ENCODE results near the gene MMP11. TPM values are rescaled to one million over a fixed set of nuclear protein-coding genes. Genes with fewer than 3 reads are reported as not detected.

Gene MMP11
- total RNA-seq, 2 donors from 2014 or later = 2.3 to 4.5 TPM

DNA sequence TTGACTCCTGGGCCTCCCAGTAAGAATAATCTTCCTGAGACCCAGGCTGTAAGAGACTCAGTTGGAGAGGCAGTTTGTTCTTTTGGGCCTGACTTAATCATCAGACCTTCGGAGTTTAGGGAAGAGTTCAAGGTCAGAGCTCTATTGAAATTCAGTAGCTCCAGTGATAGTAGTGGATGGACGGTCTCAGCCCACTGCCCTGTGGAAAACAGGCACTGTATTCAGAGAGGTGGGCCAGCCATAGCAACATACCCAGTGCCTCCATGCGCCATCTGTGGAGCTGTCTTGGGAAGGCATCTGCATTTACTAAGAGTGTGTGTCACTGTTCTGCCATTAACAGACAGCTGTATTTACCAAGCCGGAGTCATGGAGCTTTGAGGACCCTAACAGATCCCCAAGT lies 17.0 kb downstream of the MMP11 start:
- intact Hi-C loops (cut with DNase I) = no loop called here
- Histone ChIP-seq H3K4me1 (peaks cover 7% of the 10 kb centered on the region), H3K9me3 (no peaks in the 10 kb centered on the region), H3K4me3 (no peak overlapping the region), H3K9ac (ENCODE audit: low read depth in 2 of 2, low read length in 2 of 2) (no peak overlapping the region), H3K27me3 (no peaks in the 10 kb centered on the region), H3K36me3 (peaks cover 12% of the 10 kb centered on the region), H3K27ac (no peak overlapping the region)
- TF ChIP-seq, protein P1, sequence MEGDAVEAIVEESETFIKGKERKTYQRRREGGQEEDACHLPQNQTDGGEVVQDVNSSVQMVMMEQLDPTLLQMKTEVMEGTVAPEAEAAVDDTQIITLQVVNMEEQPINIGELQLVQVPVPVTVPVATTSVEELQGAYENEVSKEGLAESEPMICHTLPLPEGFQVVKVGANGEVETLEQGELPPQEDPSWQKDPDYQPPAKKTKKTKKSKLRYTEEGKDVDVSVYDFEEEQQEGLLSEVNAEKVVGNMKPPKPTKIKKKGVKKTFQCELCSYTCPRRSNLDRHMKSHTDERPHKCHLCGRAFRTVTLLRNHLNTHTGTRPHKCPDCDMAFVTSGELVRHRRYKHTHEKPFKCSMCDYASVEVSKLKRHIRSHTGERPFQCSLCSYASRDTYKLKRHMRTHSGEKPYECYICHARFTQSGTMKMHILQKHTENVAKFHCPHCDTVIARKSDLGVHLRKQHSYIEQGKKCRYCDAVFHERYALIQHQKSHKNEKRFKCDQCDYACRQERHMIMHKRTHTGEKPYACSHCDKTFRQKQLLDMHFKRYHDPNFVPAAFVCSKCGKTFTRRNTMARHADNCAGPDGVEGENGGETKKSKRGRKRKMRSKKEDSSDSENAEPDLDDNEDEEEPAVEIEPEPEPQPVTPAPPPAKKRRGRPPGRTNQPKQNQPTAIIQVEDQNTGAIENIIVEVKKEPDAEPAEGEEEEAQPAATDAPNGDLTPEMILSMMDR (IDR thresholded peaks at IDR 0.05) = no peak
- DNase-seq = no peak

DNA sequence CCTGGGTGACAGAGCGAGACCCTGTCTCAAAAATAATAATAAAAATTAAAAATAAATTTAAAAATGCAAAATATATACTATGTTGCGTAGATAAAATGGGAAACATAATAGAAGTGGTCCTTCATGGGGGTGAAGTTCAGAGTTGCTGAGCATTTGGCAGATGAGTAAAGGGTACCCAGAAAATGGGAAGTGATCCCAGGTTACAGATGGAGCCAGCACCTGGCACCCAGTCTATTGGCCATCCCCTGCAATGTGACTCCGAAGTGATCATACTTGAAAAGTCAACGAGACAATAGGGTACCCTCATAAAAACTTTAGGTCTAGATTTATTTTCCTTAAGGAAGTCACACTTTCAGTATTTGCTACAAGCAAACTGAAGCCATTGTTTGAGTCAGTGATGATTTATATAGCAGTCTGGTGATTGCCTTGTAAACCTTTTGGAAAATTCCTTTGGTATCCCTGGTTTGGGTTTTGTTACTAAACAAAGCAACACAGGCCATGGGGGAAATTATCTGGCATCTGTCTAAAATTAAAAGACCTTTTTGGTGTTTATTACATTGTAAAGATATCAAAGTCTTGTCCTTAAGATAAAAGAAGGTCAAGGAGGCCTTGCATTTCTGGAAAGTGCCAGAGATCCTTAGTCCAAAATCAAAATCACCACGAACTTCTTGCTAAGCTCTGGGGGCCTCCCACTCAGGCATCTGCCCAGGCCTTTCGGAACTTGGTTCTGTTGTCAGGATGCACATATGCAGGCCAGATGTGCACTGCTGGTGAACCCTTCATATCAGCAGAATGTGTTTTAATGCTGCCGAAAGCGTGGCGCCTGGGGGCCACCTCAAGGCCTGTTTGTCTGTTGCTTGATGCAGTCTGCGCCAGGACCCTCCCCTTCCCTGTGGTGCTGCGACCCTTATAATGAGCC lies 18.4 kb downstream of the MMP11 start:
- TF ChIP-seq, protein P1 (IDR thresholded peaks at IDR 0.05) = no peak
- intact Hi-C loops (cut with DNase I) = no loop called here
- Histone ChIP-seq H3K9me3 (no peaks in the 10 kb centered on the region), H3K27me3 (no peaks in the 10 kb centered on the region), H3K4me1 (peaks cover 7% of the 10 kb centered on the region), H3K4me3 (no peak overlapping the region), H3K9ac (ENCODE audit: low read depth in 2 of 2, low read length in 2 of 2) (no peak overlapping the region), H3K36me3 (peaks cover 21% of the 10 kb centered on the region), H3K27ac (no peak overlapping the region)
- no peak for DNase-seq

DNA sequence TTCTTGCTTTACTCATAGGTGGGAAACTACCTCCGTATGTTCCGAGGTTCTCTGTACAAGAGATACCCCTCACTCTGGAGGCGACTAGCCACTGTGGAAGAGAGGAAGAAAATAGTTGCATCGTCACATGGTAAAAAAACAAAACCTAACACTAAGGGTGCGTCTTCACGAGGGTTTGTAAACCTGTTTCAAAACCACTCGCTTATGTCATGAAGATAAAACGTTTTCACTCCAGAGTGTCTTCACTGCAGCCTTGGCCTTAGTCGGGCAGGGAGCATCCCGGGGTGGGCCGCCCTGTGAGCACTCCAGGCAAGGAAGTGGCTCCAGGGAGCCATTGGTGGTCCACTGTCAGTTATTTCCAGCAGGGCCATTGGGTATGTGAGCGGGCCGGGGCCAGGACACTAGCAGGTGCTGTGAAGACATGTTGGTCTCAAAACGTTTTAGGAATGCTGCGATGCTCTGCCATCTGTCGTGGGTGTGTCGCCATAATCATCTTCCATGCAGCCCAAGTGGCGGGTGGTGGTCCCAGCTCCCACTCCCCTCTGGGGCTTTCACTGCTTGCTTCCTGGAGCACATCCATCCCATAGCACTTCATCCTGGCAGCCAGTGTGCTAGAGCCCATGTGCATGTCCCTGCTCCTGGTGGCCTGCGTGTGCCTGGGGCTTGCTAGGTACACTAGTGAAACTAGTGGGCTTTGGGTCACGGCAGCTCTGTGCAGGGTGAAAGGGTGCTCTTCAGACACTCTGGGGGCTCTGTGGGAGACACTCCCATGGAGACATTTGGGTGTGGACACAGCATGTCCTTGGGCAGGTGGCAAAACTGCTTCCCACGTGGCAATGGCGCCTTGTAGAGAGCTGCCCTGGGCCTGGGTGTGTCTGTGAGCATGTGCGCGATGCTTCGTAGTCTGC lies 19.3 kb downstream of the MMP11 start:
- Histone ChIP-seq H3K4me3 (no peak overlapping the region), H3K4me1 (peaks cover 7% of the 10 kb centered on the region), H3K27ac (no peak overlapping the region), H3K9ac (ENCODE audit: low read depth in 2 of 2, low read length in 2 of 2) (no peak overlapping the region), H3K9me3 (no peaks in the 10 kb centered on the region), H3K27me3 (no peaks in the 10 kb centered on the region), H3K36me3 (peaks cover 21% of the 10 kb centered on the region)
- intact Hi-C loops (cut with DNase I) = no loop called here
- TF ChIP-seq, protein P1 (IDR thresholded peaks at IDR 0.05) = no peak
- DNase-seq = no peak

DNA sequence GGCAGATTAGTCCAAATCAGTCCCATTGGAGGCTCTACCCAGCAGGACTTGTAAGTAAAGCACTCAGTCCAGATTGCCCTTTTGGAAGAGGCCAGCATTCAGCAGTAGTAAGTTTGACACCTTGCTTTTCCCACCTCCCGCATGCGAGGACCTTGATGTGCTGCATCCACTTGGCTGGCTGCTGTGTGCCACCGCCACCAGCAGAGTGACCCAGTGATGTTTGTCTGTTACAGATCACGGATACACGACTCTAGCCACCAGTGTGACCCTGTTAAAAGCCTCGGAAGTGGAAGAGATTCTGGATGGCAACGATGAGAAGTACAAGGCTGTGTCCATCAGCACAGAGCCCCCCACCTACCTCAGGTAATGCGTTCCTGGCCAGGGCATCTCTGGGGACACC lies 20.7 kb downstream of the MMP11 start:
- Histone ChIP-seq H3K27me3 (no peaks in the 10 kb centered on the region), H3K36me3 (peaks cover 21% of the 10 kb centered on the region), H3K9me3 (no peaks in the 10 kb centered on the region), H3K27ac (no peak overlapping the region), H3K4me3 (no peak overlapping the region), H3K4me1 (peaks cover under 1% of the 10 kb centered on the region), H3K9ac (ENCODE audit: low read depth in 2 of 2, low read length in 2 of 2) (no peak overlapping the region)
- TF ChIP-seq, protein P1 (IDR thresholded peaks at IDR 0.05) = no peak
- DNase-seq = no peak
- intact Hi-C loops (cut with DNase I) = no loop called here

DNA sequence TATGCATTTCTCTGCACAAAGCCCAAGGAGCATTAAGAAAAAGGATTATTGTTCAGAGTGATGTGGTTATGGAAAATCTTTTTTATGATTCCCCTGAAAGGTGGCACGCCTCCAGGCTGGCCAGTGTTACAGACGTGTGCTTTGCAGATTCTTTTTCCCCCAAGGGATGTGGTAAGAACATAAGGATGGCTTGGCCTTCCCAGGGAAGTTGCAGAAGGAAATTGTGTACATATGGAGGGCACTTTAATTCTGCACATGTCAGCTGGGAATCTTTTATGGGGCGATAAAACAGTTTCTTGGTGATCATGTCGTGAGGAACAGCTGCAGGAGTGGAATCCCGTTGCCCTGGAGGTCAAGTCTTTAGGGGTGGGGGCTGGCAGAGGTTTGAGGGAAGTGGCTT lies 23.8 kb downstream of the MMP11 start:
- Histone ChIP-seq H3K4me3 (no peak overlapping the region), H3K4me1 (no peaks in the 10 kb centered on the region), H3K27me3 (no peaks in the 10 kb centered on the region), H3K9me3 (no peaks in the 10 kb centered on the region), H3K27ac (no peak overlapping the region), H3K9ac (ENCODE audit: low read depth in 2 of 2, low read length in 2 of 2) (no peak overlapping the region), H3K36me3 (peaks cover 26% of the 10 kb centered on the region)
- TF ChIP-seq, protein P1 (IDR thresholded peaks at IDR 0.05) = no peak
- DNase-seq = no peak
- intact Hi-C loops (cut with DNase I) = no loop called here
